GM12878 (cell line): ENCODE results near the gene HMGN4. TPM values are rescaled to one million over a fixed set of nuclear protein-coding genes. Genes with fewer than 3 reads are reported as not detected.

Experiments used
- BHLHE40 ChIP-seq, 2 experiments: fragments of 450-650 bp in 1 of 2; IDR thresholded peaks; 2 replicates each; pipeline ENCODE4 v1.6.1; 2011 to 2017; ENCODE audit warnings: low read depth in 2 of 2, borderline replicate concordance in 1 of 2, improper control_type of control experiment in 1 of 2, low read length in 1 of 2, mild to moderate bottlenecking in 1 of 2
- EP300 ChIP-seq, 2 experiments: fragments of 150-350 bp in 1 of 2; IDR thresholded peaks; 2 replicates each; pipeline ENCODE4 v1.6.1; 2011 to 2012; ENCODE audit warnings: low read depth in 2 of 2, low read length in 2 of 2, borderline replicate concordance in 1 of 2, improper control_type of control experiment in 1 of 2, inconsistent platforms in 1 of 2; ENCODE audit not compliant: control insufficient read depth in 1 of 2
- TAF1 ChIP-seq: IDR thresholded peaks from 2 replicates; pipeline ENCODE4 v1.6.1; 2011; ENCODE audit warnings: mild to moderate bottlenecking, low read depth, low read length, borderline replicate concordance
- polyA plus RNA-seq, 11 experiments: library from polyadenylated mRNA; depleted of rRNA in 4 of 11; unstranded in 6 of 11; stranded (reverse) in 5 of 11; fragments of >200 nt; fragmentation: Nextera tagmentation in 4 of 11; fragmentation: Illumina TruSeq in 1 of 11; extraction: Ambion mirVana in 4 of 11; extraction: Trizol in 1 of 11; gene quantifications; 1 replicate in 1 of 11; 2 replicates in 10 of 11; pipeline versions ENCODE4 v1.2.1 to v1.2.3, GENCODE V29; 2011 to 2016; ENCODE audit warnings: inconsistent platforms in 2 of 11, missing spikeins in 2 of 11, low read depth in 1 of 11
- total RNA-seq, 4 experiments: library from RNA; depleted of rRNA in 3 of 4; stranded (reverse); fragments of >200 nt in 3 of 4; fragmentation: Illumina TruSeq in 1 of 4; extraction: Trizol in 1 of 4; gene quantifications; 2 replicates each; pipeline versions ENCODE4 v1.2.1 to v1.2.3, GENCODE V29; 2013 to 2021
- TF ChIP-seq, protein P1 (sequence below): IDR thresholded peaks from 2 replicates; pipeline ENCODE4 v1.6.1; 2011; ENCODE audit warnings: borderline replicate concordance, low read depth, mild to moderate bottlenecking, moderate library complexity, mixed read lengths, low read length; ENCODE audit not compliant: insufficient read depth; ENCODE audit errors: extremely low read length
- TF ChIP-seq, protein P2 (sequence below): fragments of 450-650 bp; IDR thresholded peaks from 2 replicates; pipeline ENCODE4 v1.6.1; 2017; ENCODE audit warnings: mild to moderate bottlenecking, low read depth, inconsistent platforms; ENCODE audit not compliant: poor library complexity, severe bottlenecking
- TF ChIP-seq, protein P3 (sequence below), 3 experiments: IDR thresholded peaks in 2 of 3; conservative IDR thresholded peaks in 1 of 3; 2 replicates each; pipeline ENCODE4 v1.5.1; 2011; ENCODE audit warnings: low read depth in 3 of 3, low read length in 3 of 3, mild to moderate bottlenecking in 3 of 3, control low read depth in 2 of 3, moderate library complexity in 2 of 3, inconsistent platforms in 1 of 3, mixed read lengths in 1 of 3; ENCODE audit not compliant: control insufficient read depth in 2 of 3, insufficient read depth in 1 of 3; ENCODE audit errors: extremely low read depth in 1 of 3

HMGN4 gene
- total and polyA plus RNA-seq, 10 of the 15 experiments (the other 5 are each of a cell fraction or from before 2014, with no cell fraction given): 26.7 to 99.1 (median 76.7) TPM

DNA sequence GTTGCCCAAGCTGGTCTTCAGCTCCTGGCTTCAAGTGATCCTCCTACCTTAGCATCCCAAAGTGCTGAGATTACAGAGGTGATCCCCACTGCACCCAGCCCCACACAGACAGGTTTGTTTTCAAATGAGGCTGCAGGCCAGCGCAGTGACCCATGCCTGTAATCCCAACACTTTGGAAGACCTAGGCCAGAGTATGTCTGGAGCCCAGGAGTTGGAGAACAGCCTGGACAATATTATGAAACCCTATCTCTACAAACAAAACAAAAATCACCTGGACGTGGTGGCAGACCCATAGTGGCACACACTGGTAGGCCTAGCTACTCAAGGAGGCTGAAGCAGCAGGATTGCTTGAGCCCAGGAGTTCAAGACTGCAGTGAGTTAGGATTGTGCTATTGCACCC, 8.0 kb upstream of the HMGN4 start (continued):
- TF ChIP-seq, protein P1, sequence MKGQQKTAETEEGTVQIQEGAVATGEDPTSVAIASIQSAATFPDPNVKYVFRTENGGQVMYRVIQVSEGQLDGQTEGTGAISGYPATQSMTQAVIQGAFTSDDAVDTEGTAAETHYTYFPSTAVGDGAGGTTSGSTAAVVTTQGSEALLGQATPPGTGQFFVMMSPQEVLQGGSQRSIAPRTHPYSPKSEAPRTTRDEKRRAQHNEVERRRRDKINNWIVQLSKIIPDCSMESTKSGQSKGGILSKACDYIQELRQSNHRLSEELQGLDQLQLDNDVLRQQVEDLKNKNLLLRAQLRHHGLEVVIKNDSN: no peak
- TF ChIP-seq BHLHE40 (IDR thresholded peaks at IDR 0.05; ENCODE audit: borderline replicate concordance in 1 of 2, low read depth in 2 of 2, low read length in 1 of 2) (no peak), TAF1 (no peak), EP300 (IDR thresholded peaks at IDR 0.05; ENCODE audit: borderline replicate concordance in 1 of 2, control insufficient read depth in 1 of 2, low read depth in 2 of 2, low read length in 2 of 2) (no peak)
- TF ChIP-seq, protein P2, sequence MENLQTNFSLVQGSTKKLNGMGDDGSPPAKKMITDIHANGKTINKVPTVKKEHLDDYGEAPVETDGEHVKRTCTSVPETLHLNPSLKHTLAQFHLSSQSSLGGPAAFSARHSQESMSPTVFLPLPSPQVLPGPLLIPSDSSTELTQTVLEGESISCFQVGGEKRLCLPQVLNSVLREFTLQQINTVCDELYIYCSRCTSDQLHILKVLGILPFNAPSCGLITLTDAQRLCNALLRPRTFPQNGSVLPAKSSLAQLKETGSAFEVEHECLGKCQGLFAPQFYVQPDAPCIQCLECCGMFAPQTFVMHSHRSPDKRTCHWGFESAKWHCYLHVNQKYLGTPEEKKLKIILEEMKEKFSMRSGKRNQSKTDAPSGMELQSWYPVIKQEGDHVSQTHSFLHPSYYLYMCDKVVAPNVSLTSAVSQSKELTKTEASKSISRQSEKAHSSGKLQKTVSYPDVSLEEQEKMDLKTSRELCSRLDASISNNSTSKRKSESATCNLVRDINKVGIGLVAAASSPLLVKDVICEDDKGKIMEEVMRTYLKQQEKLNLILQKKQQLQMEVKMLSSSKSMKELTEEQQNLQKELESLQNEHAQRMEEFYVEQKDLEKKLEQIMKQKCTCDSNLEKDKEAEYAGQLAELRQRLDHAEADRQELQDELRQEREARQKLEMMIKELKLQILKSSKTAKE: no peak
- TF ChIP-seq, protein P3, sequence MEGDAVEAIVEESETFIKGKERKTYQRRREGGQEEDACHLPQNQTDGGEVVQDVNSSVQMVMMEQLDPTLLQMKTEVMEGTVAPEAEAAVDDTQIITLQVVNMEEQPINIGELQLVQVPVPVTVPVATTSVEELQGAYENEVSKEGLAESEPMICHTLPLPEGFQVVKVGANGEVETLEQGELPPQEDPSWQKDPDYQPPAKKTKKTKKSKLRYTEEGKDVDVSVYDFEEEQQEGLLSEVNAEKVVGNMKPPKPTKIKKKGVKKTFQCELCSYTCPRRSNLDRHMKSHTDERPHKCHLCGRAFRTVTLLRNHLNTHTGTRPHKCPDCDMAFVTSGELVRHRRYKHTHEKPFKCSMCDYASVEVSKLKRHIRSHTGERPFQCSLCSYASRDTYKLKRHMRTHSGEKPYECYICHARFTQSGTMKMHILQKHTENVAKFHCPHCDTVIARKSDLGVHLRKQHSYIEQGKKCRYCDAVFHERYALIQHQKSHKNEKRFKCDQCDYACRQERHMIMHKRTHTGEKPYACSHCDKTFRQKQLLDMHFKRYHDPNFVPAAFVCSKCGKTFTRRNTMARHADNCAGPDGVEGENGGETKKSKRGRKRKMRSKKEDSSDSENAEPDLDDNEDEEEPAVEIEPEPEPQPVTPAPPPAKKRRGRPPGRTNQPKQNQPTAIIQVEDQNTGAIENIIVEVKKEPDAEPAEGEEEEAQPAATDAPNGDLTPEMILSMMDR (IDR thresholded peaks at IDR 0.05 in 2 of 3, conservative IDR thresholded peaks at IDR 0.05 in 1 of 3; ENCODE audit: control insufficient read depth in 2 of 3, extremely low read depth in 1 of 3, insufficient read depth in 1 of 3, low read depth in 3 of 3, low read length in 3 of 3): no peak
